Embryonic facial prominence (tissue), 1 donor: ENCODE measurements around the gene NOP9.

Experiments used
- DNase-seq: peaks from one replicate; pipeline ENCODE4 v3.0.0-alpha.2; 2016; ENCODE audit errors: extremely low spot score

Gene NOP9

DNA sequence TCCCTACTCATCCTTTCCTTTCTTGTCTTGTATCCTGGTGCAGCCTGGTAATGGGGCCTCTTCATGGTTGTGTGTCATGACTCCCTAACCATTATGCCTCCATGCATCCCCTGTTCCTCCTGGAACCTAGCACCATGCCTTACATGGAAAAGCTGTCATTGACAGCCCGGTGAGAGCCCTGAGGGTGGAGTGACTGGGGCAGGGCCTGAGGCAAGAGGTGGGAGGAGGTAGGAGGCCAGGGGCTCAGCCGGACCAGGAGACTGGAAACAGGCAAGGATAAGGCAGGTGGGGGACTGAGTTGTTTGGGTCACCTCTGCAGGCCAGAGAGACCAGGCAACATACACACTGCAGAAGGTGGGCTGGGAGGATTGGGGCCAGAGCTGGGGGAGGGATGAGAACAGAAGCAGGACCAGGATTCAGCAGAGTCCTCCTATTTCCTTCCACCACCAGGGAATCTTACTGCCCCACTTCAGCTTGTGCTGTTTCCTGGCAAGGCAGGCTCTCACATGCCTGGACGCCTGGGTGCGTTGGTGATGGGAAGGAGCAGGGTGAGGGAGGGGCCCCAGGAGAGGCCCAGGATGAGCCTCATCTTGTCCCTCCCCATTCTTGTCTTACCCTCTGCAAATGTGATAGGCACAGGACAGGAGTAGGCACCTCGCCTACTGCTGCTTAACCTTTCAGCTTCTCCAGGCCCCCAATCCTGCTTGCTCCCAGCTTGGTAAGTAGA, 10.1 kb downstream of the NOP9 start, which contains the start of gene LTB4R2:
Gene LTB4R2, plus strand, starts transcription at position 603 of the 727 bp plus-strand sequence. CDS start 525 bp downstream, outside the sequence.
- no peak for DNase-seq

GRCh38 chr14:24310265-24310645, 10.6 kb downstream of the NOP9 start:
- DNase-seq = no peak

- peak; percentile 46 for DNase-seq
Observed at GRCh38 chr14:24310646-24311604, 11.3 kb downstream of the NOP9 start, which contains the start of gene LTB4R. Gene LTB4R, plus strand, starts transcription at chr14:24311502. Its CDS starts 4,150 bp downstream, at chr14:24315652.

GRCh38 chr14:24311837-24312615, 12.4 kb downstream of the NOP9 start:
- DNase-seq = no peak

GRCh38 chr14:24312736-24313507, 13.3 kb downstream of the NOP9 start:
- DNase-seq = no peak

- DNase-seq = no peak
Observed at GRCh38 chr14:24313913-24314312, 14.3 kb downstream of the NOP9 start.

DNA sequence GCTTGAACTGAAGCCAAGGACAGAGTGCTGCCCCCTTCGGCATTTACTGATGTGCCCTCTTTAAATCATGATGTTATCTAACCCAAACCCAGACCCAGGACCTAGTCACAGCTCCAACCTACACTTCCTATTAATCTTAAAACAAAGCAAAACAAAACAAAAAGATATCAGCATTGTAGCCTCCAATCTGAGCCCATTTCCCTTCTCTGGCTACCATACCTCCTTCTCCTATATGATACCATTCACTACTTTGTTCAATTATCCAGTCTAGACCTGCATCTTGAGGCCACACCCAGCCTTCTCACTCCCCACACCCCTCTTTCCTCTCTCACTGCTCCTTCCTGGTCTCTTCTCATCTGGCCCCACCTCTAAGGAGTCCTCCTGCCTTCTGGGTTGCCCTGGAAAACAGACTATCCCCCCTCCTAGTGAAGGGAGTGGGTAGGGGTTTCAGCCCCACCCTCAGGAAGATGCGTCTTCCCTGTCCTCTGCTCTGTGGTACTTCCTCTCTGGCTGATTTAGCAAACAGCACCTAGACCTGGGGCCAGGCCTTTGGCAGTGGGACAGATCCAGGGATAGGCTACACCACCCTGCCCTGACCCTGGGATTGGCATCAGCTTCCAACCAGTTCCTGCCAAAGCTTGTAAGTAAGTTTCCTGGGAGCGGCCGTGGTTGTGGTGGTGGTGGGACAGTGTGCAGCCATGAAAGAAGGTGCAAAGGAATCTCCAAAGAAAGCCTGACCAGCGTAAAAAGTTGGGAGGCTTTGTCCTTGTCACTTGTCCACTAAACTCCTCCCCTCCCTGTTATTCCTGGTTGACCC, 14.9 kb downstream of the NOP9 start:
- no peak for DNase-seq

- no peak for DNase-seq
Observed at GRCh38 chr14:24315243-24315806, 15.7 kb downstream of the NOP9 start.

DNA sequence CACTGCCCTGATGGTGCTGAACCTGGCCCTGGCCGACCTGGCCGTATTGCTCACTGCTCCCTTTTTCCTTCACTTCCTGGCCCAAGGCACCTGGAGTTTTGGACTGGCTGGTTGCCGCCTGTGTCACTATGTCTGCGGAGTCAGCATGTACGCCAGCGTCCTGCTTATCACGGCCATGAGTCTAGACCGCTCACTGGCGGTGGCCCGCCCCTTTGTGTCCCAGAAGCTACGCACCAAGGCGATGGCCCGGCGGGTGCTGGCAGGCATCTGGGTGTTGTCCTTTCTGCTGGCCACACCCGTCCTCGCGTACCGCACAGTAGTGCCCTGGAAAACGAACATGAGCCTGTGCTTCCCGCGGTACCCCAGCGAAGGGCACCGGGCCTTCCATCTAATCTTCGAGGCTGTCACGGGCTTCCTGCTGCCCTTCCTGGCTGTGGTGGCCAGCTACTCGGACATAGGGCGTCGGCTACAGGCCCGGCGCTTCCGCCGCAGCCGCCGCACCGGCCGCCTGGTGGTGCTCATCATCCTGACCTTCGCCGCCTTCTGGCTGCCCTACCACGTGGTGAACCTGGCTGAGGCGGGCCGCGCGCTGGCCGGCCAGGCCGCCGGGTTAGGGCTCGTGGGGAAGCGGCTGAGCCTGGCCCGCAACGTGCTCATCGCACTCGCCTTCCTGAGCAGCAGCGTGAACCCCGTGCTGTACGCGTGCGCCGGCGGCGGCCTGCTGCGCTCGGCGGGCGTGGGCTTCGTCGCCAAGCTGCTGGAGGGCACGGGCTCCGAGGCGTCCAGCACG, 16.4 kb downstream of the NOP9 start:
- no peak for DNase-seq

DNA sequence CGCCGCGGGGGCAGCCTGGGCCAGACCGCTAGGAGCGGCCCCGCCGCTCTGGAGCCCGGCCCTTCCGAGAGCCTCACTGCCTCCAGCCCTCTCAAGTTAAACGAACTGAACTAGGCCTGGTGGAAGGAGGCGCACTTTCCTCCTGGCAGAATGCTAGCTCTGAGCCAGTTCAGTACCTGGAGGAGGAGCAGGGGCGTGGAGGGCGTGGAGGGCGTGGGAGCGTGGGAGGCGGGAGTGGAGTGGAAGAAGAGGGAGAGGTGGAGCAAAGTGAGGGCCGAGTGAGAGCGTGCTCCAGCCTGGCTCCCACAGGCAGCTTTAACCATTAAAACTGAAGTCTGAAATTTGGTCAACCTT, 16.9 kb downstream of the NOP9 start:
- no peak for DNase-seq

DNA sequence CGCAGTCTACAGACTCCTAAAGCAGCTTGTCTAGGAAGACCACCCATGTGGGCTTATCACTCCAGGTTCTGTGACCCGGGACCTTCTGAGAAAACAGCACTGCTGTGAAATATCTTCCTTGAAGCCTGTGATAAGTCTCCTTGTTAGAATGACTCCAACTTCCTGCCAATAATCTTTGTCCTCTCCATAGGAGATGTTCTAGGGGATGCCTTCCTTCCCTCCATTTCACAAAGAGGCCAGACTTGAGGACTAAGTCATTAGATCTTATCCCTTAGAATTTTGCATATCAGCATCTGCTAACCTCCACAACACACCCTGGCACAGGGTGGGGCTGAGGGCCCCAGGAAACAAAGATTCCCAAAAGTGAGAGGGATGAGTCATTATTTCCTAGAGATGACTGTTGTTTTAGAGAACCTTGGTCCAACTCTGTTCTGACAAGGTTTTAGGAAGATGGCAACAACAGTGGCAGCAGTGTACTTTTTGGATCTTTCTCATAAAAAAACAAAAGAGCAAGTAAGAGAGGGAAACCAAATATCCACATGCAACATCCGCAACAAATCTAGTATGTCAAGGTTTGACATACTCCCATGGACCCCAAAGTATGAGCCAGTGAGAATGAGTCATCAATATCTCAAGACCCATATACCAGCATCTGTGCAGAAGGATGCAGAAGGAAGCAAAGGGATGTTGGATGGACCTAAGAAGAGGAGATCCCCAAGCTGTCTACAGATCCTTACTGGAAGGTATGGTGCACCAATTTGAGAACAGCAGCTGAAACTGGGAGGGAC, 17.7 kb downstream of the NOP9 start:
- DNase-seq = no peak

- no peak for DNase-seq
Observed at GRCh38 chr14:24321212-24321975, 21.7 kb downstream of the NOP9 start.

DNA sequence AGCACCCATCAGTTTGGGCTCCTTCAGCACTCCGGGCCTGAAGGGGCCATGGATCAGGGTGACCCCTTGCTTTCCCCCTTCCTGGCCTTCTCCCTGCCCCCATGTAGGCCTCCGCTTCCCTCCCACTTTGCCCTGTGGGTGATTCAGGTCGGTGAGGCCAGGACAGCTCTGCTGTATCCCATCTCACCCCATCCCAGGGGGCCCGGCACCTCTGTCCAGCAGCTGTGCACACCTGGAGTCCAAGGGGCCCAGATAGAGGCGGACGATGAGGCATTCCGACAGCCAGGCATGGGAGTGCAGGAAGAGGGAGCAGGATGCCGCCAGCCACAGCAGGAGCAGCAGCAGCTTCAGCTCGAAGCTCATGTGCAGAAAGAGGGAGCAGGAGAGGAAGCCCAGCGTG, 23.0 kb downstream of the NOP9 start:
- no peak for DNase-seq

DNA sequence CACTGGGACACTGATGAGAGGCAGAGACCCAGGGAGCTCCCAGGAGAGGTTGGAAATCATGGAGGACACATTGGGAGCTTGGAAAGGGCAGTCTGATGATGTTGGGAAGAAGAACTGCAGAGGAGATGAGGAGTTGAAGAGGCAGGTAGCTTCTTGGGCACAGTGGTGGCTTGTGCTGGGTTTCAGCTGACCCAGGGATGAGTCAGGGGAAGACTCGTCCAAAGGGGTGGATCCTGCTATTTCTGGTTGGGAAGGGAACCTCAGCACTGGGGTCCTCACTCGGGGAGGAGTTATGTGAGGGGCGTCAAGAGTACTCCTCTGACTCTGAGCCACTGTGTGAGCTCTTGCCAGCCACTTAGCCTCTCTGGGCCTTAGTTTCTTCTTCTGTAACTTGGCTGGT, 23.7 kb downstream of the NOP9 start:
- no peak for DNase-seq

DNA sequence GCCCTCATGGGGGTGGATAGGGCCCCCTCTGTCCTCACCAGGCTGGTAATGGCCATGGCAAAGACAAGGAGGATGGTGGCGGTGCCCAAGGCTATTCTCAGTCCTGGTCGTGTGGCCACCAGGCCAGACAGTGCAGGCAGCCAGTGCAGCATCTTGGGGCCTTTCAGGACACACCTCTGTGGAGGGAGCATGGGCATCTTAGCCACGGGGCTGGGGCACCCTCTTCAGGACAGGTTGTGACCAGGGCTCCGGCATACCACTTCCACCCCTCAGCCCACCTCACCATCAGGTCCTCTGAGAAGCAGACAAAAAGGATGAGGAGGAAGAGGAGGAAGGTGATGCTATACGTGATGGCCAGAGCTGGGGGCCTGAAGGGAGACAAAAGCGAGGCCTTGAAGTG, 24.4 kb downstream of the NOP9 start:
- DNase-seq = no peak

GRCh38 chr14:24325041-24325530, 25.4 kb downstream of the NOP9 start:
- DNase-seq = no peak

DNA sequence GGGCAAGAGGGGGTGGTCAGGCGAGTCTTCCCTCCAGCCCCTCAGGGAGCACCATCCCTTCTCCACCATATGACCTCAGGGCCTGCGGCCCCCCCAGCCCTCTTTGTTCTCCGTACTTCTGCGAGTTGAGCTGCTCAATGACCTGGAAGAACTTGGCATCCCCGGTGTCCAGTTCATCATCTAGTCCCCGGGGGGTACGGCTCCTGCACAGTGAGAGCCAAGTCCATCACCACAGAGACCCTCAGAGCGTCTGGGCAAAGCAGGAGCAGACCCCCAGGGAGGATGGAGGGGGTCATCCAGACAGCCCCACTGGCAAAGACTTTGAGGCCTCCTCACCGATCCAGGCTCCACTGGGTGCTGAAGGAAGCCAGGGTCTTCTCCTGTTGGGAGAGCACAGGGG, 26.3 kb downstream of the NOP9 start:
- DNase-seq = no peak
